GM12878 (cell line): ENCODE measurements around the gene PMP22.

ENCODE experiments used
- CTCF ChIP-seq, 3 experiments: IDR thresholded peaks in 2 of 3; conservative IDR thresholded peaks in 1 of 3; 2 replicates each; pipeline ENCODE4 v1.5.1; 2011; ENCODE audit warnings: low read depth in 3 of 3, low read length in 3 of 3, mild to moderate bottlenecking in 3 of 3, control low read depth in 2 of 3, moderate library complexity in 2 of 3, inconsistent platforms in 1 of 3, mixed read lengths in 1 of 3; ENCODE audit not compliant: control insufficient read depth in 2 of 3, insufficient read depth in 1 of 3; ENCODE audit errors: extremely low read depth in 1 of 3
- EZH2 ChIP-seq: IDR thresholded peaks from 2 replicates; pipeline ENCODE4 v1.6.1; 2012; ENCODE audit warnings: low read depth, mild to moderate bottlenecking, control low read depth, inconsistent platforms, low read length, borderline replicate concordance; ENCODE audit not compliant: control insufficient read depth
- FOXM1 ChIP-seq: IDR thresholded peaks from 2 replicates; pipeline ENCODE4 v1.6.1; 2012; ENCODE audit warnings: low read depth, mild to moderate bottlenecking, inconsistent platforms, low read length, moderate library complexity
- MXI1 ChIP-seq: fragments of 150-350 bp; IDR thresholded peaks from 2 replicates; pipeline ENCODE4 v1.6.1; 2011; ENCODE audit warnings: low read depth, mild to moderate bottlenecking, inconsistent platforms, low read length, improper control_type of control experiment
- NFIC ChIP-seq: IDR thresholded peaks from 2 replicates; pipeline ENCODE4 v1.6.1; 2012; ENCODE audit warnings: low read depth, mild to moderate bottlenecking, inconsistent platforms, low read length, moderate library complexity
- POLR2AphosphoS5 ChIP-seq: IDR thresholded peaks from 2 replicates; pipeline ENCODE4 v1.6.1; 2011; ENCODE audit warnings: mild to moderate bottlenecking, low read length, inconsistent platforms
- TF ChIP-seq, protein P1 (sequence below): fragments of 450-650 bp; IDR thresholded peaks from 2 replicates; pipeline ENCODE4 v1.6.1; 2016; ENCODE audit warnings: mild to moderate bottlenecking

DNA sequence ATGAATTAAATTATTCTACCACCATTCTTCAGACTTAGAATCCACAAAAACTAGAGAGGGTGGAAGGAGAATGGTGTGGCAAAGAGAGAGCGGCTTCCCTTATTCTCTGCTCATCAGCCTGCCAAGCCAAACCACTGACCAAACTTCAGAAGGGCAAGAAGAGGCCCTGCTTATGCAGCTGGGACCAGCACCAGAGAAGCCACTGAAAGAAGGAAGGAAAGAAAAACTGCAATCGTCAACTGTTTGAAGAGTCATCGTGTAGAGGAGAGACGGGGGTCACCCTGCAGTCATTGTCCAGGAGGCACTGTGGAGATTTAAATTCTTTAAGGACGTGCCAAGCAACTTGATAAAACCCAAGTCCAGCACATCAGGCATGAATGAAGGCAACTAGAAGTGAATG, 15.6 kb downstream of the PMP22 start:
- TF ChIP-seq EZH2, result no peak
- no peak for TF ChIP-seq POLR2AphosphoS5
- no peak for TF ChIP-seq FOXM1
- TF ChIP-seq, protein P1, sequence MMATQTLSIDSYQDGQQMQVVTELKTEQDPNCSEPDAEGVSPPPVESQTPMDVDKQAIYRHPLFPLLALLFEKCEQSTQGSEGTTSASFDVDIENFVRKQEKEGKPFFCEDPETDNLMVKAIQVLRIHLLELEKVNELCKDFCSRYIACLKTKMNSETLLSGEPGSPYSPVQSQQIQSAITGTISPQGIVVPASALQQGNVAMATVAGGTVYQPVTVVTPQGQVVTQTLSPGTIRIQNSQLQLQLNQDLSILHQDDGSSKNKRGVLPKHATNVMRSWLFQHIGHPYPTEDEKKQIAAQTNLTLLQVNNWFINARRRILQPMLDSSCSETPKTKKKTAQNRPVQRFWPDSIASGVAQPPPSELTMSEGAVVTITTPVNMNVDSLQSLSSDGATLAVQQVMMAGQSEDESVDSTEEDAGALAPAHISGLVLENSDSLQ, result no peak
- no peak for TF ChIP-seq MXI1
- TF ChIP-seq NFIC, result no peak
- no peak for TF ChIP-seq CTCF (IDR thresholded peaks at IDR 0.05 in 2 of 3, conservative IDR thresholded peaks at IDR 0.05 in 1 of 3; ENCODE audit: control insufficient read depth in 2 of 3, extremely low read depth in 1 of 3, insufficient read depth in 1 of 3, low read depth in 3 of 3, low read length in 3 of 3)
